MCF 10A (cell line): ENCODE results near the gene ARHGAP24. TPM values are rescaled to one million over a fixed set of nuclear protein-coding genes. Genes with fewer than 3 reads are reported as not detected.

Source experiments
- BruUV-seq: library from RNA; stranded (reverse); fragments of 400-500 nt; replicated peaks from 2 replicates; lab custom pipeline; 2021; lab: Mats Ljungman, UMichigan
- CTCF ChIA-PET: fragments of 300-600 bp; sonication (Branson Sonifier 250); formaldehyde crosslinking; extraction: SDS; loops from one replicate; lab custom pipeline; 2021; ENCODE audit warnings: antibody characterized with exemption, inconsistent platforms; lab: Yijun Ruan, JAX
- POLR2A ChIA-PET: fragments of 300-600, 350-650 bp; sonication (Branson Sonifier 250); formaldehyde crosslinking; extraction: SDS; loops from one replicate; lab custom pipeline; 2020; ENCODE audit warnings: antibody characterized with exemption, inconsistent platforms; lab: Yijun Ruan, JAX
- DNase-seq: peaks from one replicate; pipeline ENCODE4 v3.0.0-alpha.2; 2018; ENCODE audit not compliant: unreplicated experiment
- H3K27ac Mint-ChIP-seq: one replicate; pipeline ENCODE4 v1.8.0; 2022; ENCODE audit warnings: mild to moderate bottlenecking, low read depth, mixed read lengths; ENCODE audit not compliant: unreplicated experiment
- H3K27me3 Mint-ChIP-seq: one replicate; pipeline ENCODE4 v1.8.0; 2022; ENCODE audit warnings: mixed read lengths; ENCODE audit not compliant: insufficient read depth, unreplicated experiment
- H3K36me3 Mint-ChIP-seq: one replicate; pipeline ENCODE4 v1.8.0; 2022; ENCODE audit warnings: mild to moderate bottlenecking, moderate library complexity, mixed read lengths; ENCODE audit not compliant: insufficient read depth, unreplicated experiment
- H3K4me1 Mint-ChIP-seq: one replicate; pipeline ENCODE4 v1.8.0; 2022; ENCODE audit warnings: mixed read lengths; ENCODE audit not compliant: insufficient read depth, unreplicated experiment
- H3K4me3 Mint-ChIP-seq: one replicate; pipeline ENCODE4 v1.8.0; 2022; ENCODE audit warnings: mild to moderate bottlenecking, moderate library complexity, mixed read lengths; ENCODE audit not compliant: unreplicated experiment
- H3K9me3 Mint-ChIP-seq: one replicate; pipeline ENCODE4 v1.8.0; 2022; ENCODE audit warnings: mixed read lengths; ENCODE audit not compliant: unreplicated experiment
- intact Hi-C: fragments of 100-400 bp; cut with micrococcal nuclease; formaldehyde crosslinking; loops from 2 replicates; pipeline ENCODE4 v1.14.1; 2022
- total RNA-seq: library from RNA; stranded (reverse); gene quantifications from 2 replicates; pipeline ENCODE4 v1.2.3, GENCODE V29; 2022
- TF ChIP-seq, protein P1 (sequence below): fragments of 200-600 bp; IDR thresholded peaks from one replicate; pipeline ENCODE4 v1.8.0; 2022; ENCODE audit warnings: antibody characterized with exemption, mild to moderate bottlenecking; ENCODE audit not compliant: unreplicated experiment

ARHGAP24 gene
- total RNA-seq, 1 experiment from 2014 or later: 2.6 TPM

GRCh38 chr4:85866508-85866907 lies 391.6 kb downstream of the ARHGAP24 start:
- BruUV-seq: no TSS peak
- H3K27me3 Mint-ChIP-seq: no peaks in the 10 kb centered on the region
- H3K4me3 Mint-ChIP-seq: no peak overlapping the region
- H3K36me3 Mint-ChIP-seq: peaks cover 5% of the 10 kb centered on the region
- TF ChIP-seq, protein P1, sequence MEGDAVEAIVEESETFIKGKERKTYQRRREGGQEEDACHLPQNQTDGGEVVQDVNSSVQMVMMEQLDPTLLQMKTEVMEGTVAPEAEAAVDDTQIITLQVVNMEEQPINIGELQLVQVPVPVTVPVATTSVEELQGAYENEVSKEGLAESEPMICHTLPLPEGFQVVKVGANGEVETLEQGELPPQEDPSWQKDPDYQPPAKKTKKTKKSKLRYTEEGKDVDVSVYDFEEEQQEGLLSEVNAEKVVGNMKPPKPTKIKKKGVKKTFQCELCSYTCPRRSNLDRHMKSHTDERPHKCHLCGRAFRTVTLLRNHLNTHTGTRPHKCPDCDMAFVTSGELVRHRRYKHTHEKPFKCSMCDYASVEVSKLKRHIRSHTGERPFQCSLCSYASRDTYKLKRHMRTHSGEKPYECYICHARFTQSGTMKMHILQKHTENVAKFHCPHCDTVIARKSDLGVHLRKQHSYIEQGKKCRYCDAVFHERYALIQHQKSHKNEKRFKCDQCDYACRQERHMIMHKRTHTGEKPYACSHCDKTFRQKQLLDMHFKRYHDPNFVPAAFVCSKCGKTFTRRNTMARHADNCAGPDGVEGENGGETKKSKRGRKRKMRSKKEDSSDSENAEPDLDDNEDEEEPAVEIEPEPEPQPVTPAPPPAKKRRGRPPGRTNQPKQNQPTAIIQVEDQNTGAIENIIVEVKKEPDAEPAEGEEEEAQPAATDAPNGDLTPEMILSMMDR: no peak
- H3K4me1 Mint-ChIP-seq: no peaks in the 10 kb centered on the region
- H3K9me3 Mint-ChIP-seq: no peaks in the 10 kb centered on the region
- DNase-seq: no peak
- CTCF ChIA-PET: no interaction called here
- intact Hi-C loops: no loop called here
- POLR2A ChIA-PET: interaction anchor here (1.2 kb wide), 1 partner anchor 12 kb away, joined by 3 read pairs; no protein-coding TSS in a partner anchor
- H3K27ac Mint-ChIP-seq: no peak overlapping the region

GRCh38 chr4:85867271-85867670 lies 392.3 kb downstream of the ARHGAP24 start:
- no peaks in the 10 kb centered on the region for H3K27me3 Mint-ChIP-seq
- H3K36me3 Mint-ChIP-seq: peaks cover 5% of the 10 kb centered on the region
- intact Hi-C loops: no loop called here
- TF ChIP-seq, protein P1: no peak
- POLR2A ChIA-PET: interaction anchor here (1.2 kb wide), 1 partner anchor 11 kb away, joined by 3 read pairs; no protein-coding TSS in a partner anchor
- DNase-seq: no peak
- no peak overlapping the region for H3K4me3 Mint-ChIP-seq
- no peaks in the 10 kb centered on the region for H3K4me1 Mint-ChIP-seq
- H3K9me3 Mint-ChIP-seq: no peaks in the 10 kb centered on the region
- BruUV-seq: no TSS peak
- H3K27ac Mint-ChIP-seq: no peak overlapping the region
- CTCF ChIA-PET: interaction anchor here (0.6 to 1.0 kb wide), 2 partner anchors 26 to 130 kb away, joined by 3 to 4 read pairs; no protein-coding TSS in a partner anchor

- Mint-ChIP-seq H3K4me3 (no peak overlapping the region), H3K27me3 (no peaks in the 10 kb centered on the region), H3K4me1 (no peaks in the 10 kb centered on the region), H3K27ac (no peak overlapping the region), H3K9me3 (no peaks in the 10 kb centered on the region), H3K36me3 (no peaks in the 10 kb centered on the region)
- BruUV-seq: no TSS peak
- TF ChIP-seq, protein P1: no peak
- no peak for DNase-seq
- ChIA-PET POLR2A (interaction anchor here (0.6 kb wide), 1 partner anchor 1102 kb away, joined by 3 read pairs; no protein-coding TSS in a partner anchor), CTCF (interaction anchor here (1.1 kb wide), 1 partner anchor 72 kb away, joined by 6 read pairs; no protein-coding TSS in a partner anchor)
- intact Hi-C loops: no loop called here
Observed at GRCh38 chr4:85869181-85869580, 394.2 kb downstream of the ARHGAP24 start.

- ChIA-PET CTCF (interaction anchor here (1.1 kb wide), 1 partner anchor 73 kb away, joined by 6 read pairs; no protein-coding TSS in a partner anchor), POLR2A (interaction anchor here (0.7 kb wide), 1 partner anchor 669 kb away, joined by 4 read pairs; no protein-coding TSS in a partner anchor)
- H3K4me3 Mint-ChIP-seq: no peak overlapping the region
- H3K27ac Mint-ChIP-seq: no peak overlapping the region
- no peak for DNase-seq
- H3K4me1 Mint-ChIP-seq: no peaks in the 10 kb centered on the region
- TF ChIP-seq, protein P1: no peak
- BruUV-seq: no TSS peak
- no peaks in the 10 kb centered on the region for H3K36me3 Mint-ChIP-seq
- H3K27me3 Mint-ChIP-seq: no peaks in the 10 kb centered on the region
- no peaks in the 10 kb centered on the region for H3K9me3 Mint-ChIP-seq
- intact Hi-C loops: no loop called here
Observed at GRCh38 chr4:85870298-85871083, 395.5 kb downstream of the ARHGAP24 start.
